Keratinocyte (primary cell): ENCODE results near the gene LYZL4. TPM values are rescaled to one million over a fixed set of nuclear protein-coding genes. Genes with fewer than 3 reads are reported as not detected.

ENCODE experiments used
- DNase-seq: peaks from one replicate; pipeline ENCODE4 v3.0.0-alpha.2; 2011; ENCODE audit warnings: low read depth, missing footprints, low spot score
- FAIRE-seq: peaks from 2 replicates; lab custom pipeline; 2011; peaks lifted over from hg19 to GRCh38; lab: Jason Lieb, UNC
- H2AFZ ChIP-seq: 2 replicates; pipeline ENCODE4 v1.6.0; 2012; ENCODE audit warnings: low read length, control low read depth, inconsistent platforms; ENCODE audit not compliant: control insufficient read depth
- H3K27ac ChIP-seq: 2 replicates; pipeline ENCODE4 v1.5.1; 2011; ENCODE audit warnings: low read length; ENCODE audit not compliant: control insufficient read depth, insufficient read depth
- H3K27me3 ChIP-seq: 3 replicates; pipeline ENCODE4 v1.6.0; 2011; ENCODE audit warnings: low read length; ENCODE audit not compliant: control insufficient read depth, insufficient read depth; ENCODE audit errors: extremely low read depth
- H3K36me3 ChIP-seq, 2 experiments: 2 replicates in 1 of 2; 3 replicates in 1 of 2; pipeline ENCODE4 v1.5.1; 2011; ENCODE audit warnings: low read length in 2 of 2, mild to moderate bottlenecking in 1 of 2; ENCODE audit not compliant: control insufficient read depth in 2 of 2, insufficient read depth in 2 of 2; ENCODE audit errors: extremely low read depth in 1 of 2
- H3K4me1 ChIP-seq: 3 replicates; pipeline ENCODE4 v1.5.1; 2011; ENCODE audit warnings: low read length; ENCODE audit not compliant: control insufficient read depth, insufficient read depth; ENCODE audit errors: extremely low read depth
- H3K4me2 ChIP-seq: 3 replicates; pipeline ENCODE4 v1.6.0; 2011; ENCODE audit warnings: low read depth, low read length; ENCODE audit not compliant: control insufficient read depth, insufficient read depth; ENCODE audit errors: extremely low read depth
- H3K4me3 ChIP-seq, 3 experiments: fragments of 200-600 bp in 1 of 3; sonication (generic) in 1 of 3; 2 replicates in 2 of 3; 3 replicates in 1 of 3; pipeline ENCODE4 v1.5.1; 2011 to 2016; ENCODE audit warnings: low read length in 3 of 3, mild to moderate bottlenecking in 3 of 3, control low read depth in 2 of 3, inconsistent platforms in 1 of 3, low read depth in 1 of 3, mixed read lengths in 1 of 3, mixed run types in 1 of 3, moderate library complexity in 1 of 3; ENCODE audit not compliant: control insufficient read depth in 2 of 3, insufficient read depth in 2 of 3; ENCODE audit errors: extremely low read depth in 1 of 3
- H3K79me2 ChIP-seq: 2 replicates; pipeline ENCODE4 v1.6.0; 2012; ENCODE audit warnings: low read length; ENCODE audit not compliant: control insufficient read depth, insufficient read depth
- H3K9ac ChIP-seq: 3 replicates; pipeline ENCODE4 v1.6.0; 2011; ENCODE audit warnings: low read length; ENCODE audit not compliant: control insufficient read depth, insufficient read depth; ENCODE audit errors: extremely low read depth
- H3K9me1 ChIP-seq: 3 replicates; pipeline ENCODE4 v1.6.0; 2011; ENCODE audit warnings: low read length; ENCODE audit not compliant: control insufficient read depth, insufficient read depth; ENCODE audit errors: extremely low read depth
- H3K9me3 ChIP-seq: 2 replicates; pipeline ENCODE4 v1.5.1; 2012; ENCODE audit warnings: low read depth, low read length; ENCODE audit not compliant: control insufficient read depth
- H4K20me1 ChIP-seq: 3 replicates; pipeline ENCODE4 v1.6.0; 2011; ENCODE audit warnings: low read length; ENCODE audit not compliant: control insufficient read depth, insufficient read depth; ENCODE audit errors: extremely low read depth
- EZH2 ChIP-seq: IDR thresholded peaks from one replicate; pipeline ENCODE4 v1.6.1; 2012; ENCODE audit warnings: inconsistent platforms, mild to moderate bottlenecking, low read length, moderate library complexity
- dilution Hi-C: fragments of 300-500 bp; cut with MboI; formaldehyde crosslinking; loops from one replicate; pipeline ENCODE4 v1.7.0; 2020; ENCODE audit warnings: low sequenced_read_pairs; ENCODE audit not compliant: extremely low pct_ligation_motif_present
- polyA plus RNA-seq, 5 experiments: library from polyadenylated mRNA; depleted of rRNA in 3 of 5; stranded (reverse) in 3 of 5; stranded (forward) in 1 of 5; unstranded in 1 of 5; fragments of >200 nt; gene quantifications; 1 replicate in 1 of 5; 2 replicates in 3 of 5; 3 replicates in 1 of 5; pipeline versions ENCODE4 v1.2.1 to v1.2.3, GENCODE V29; 2011 to 2012; ENCODE audit warnings: missing spikeins in 2 of 5, low read depth in 1 of 5, low replicate concordance in 1 of 5
- TF ChIP-seq, protein P1 (sequence below), 3 experiments: IDR thresholded peaks in 1 of 3; conservative IDR thresholded peaks in 1 of 3; optimal IDR thresholded peaks in 1 of 3; 2 replicates in 2 of 3; 3 replicates in 1 of 3; pipeline versions ENCODE3 to v1.5.1; 2011; ENCODE audit warnings: low read length in 3 of 3, mild to moderate bottlenecking in 3 of 3, moderate library complexity in 2 of 3, control low read depth in 1 of 3, inconsistent platforms in 1 of 3; ENCODE audit not compliant: insufficient read depth in 2 of 3; ENCODE audit errors: extremely low read depth in 1 of 3

LYZL4 gene
- polyA plus RNA-seq, 1 donor (not counting 4 experiments of a cell fraction or from before 2014, with no cell fraction given): not detected

DNA sequence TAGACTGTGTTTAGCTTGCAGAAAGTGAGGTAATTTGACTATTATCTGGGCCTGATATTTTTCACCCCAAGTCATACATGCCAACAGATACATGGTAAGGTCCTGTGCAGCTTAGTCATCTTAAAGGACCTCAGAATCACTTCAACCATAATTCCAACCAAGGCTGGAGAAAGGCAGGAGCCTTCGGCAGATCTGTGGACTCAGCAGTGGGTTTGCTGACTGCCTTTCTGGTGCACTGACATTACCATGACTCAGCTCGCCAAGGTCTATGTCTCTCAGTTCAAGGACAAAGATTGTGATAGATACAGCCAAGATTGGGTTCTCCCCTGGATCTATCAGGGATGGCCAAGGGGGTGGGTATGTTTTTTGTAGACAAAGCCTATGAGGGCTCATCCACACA lies 32.7 kb downstream of the LYZL4 start:
- Histone ChIP-seq H4K20me1 (no peaks in the 10 kb centered on the region), H2AFZ (no peak overlapping the region), H3K4me2 (no peak overlapping the region), H3K36me3 (no peaks in the 10 kb centered on the region), H3K27ac (no peak overlapping the region), H3K27me3 (peaks cover 9% of the 10 kb centered on the region), H3K79me2 (no peaks in the 10 kb centered on the region), H3K4me1 (peaks cover 10% of the 10 kb centered on the region), H3K9me1 (no peaks in the 10 kb centered on the region), H3K4me3 (no peak overlapping the region), H3K9me3 (no peaks in the 10 kb centered on the region), H3K9ac (no peak overlapping the region)
- FAIRE-seq (no peak), DNase-seq (no peak)
- dilution Hi-C loops: no loop called here
- TF ChIP-seq EZH2: no peak
- TF ChIP-seq, protein P1, sequence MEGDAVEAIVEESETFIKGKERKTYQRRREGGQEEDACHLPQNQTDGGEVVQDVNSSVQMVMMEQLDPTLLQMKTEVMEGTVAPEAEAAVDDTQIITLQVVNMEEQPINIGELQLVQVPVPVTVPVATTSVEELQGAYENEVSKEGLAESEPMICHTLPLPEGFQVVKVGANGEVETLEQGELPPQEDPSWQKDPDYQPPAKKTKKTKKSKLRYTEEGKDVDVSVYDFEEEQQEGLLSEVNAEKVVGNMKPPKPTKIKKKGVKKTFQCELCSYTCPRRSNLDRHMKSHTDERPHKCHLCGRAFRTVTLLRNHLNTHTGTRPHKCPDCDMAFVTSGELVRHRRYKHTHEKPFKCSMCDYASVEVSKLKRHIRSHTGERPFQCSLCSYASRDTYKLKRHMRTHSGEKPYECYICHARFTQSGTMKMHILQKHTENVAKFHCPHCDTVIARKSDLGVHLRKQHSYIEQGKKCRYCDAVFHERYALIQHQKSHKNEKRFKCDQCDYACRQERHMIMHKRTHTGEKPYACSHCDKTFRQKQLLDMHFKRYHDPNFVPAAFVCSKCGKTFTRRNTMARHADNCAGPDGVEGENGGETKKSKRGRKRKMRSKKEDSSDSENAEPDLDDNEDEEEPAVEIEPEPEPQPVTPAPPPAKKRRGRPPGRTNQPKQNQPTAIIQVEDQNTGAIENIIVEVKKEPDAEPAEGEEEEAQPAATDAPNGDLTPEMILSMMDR (optimal IDR thresholded peaks at IDR 0.05 in 1 of 3, IDR thresholded peaks at IDR 0.05 in 1 of 3, conservative IDR thresholded peaks at IDR 0.05 in 1 of 3; ENCODE audit: extremely low read depth in 1 of 3, insufficient read depth in 2 of 3, low read length in 3 of 3): no peak

DNA sequence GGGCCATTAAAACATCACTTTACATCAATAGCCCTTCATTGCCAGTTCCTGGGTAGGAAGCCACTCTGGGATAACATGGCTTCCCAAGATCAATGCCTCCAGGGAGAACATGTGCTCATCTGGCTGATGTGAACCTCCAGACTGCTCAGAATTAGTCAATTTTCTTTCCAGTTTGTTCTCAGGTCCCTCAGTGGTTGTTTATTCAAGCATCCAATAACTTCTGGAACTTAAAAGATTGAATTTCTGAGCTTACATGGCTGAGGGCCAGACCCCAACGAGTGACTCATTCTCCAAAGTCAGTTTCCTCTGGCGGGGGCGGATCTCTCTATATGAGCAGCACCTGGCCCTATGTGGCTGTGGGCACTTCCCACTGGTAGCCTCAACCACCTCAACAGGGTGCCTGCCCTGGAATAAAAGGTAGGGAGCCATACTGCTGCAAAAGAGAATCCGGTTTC lies 34.0 kb downstream of the LYZL4 start:
- no peak overlapping the region for H3K9ac ChIP-seq

More for the DNA sequence above, 34.0 kb downstream of the LYZL4 start:
- Histone ChIP-seq H3K9me1 (no peaks in the 10 kb centered on the region), H3K27ac (no peak overlapping the region), H4K20me1 (no peaks in the 10 kb centered on the region), H3K27me3 (peaks cover 16% of the 10 kb centered on the region), H3K9me3 (no peaks in the 10 kb centered on the region), H3K4me3 (no peak overlapping the region), H3K36me3 (no peaks in the 10 kb centered on the region), H2AFZ (no peak overlapping the region), H3K79me2 (no peaks in the 10 kb centered on the region), H3K4me1 (peaks cover 10% of the 10 kb centered on the region), H3K4me2 (no peak overlapping the region)
- dilution Hi-C loops: no loop called here
- FAIRE-seq (peak; percentile 89), DNase-seq (peak; percentile 63)
- TF ChIP-seq, protein P1 (optimal IDR thresholded peaks at IDR 0.05 in 1 of 3, IDR thresholded peaks at IDR 0.05 in 1 of 3, conservative IDR thresholded peaks at IDR 0.05 in 1 of 3; ENCODE audit: extremely low read depth in 1 of 3, insufficient read depth in 2 of 3, low read length in 3 of 3): no peak
- TF ChIP-seq EZH2: no peak
